ENCODE measurements around the gene NOL12.
A peak's percentile ranks its signal among the peaks of the same experiment; 100 is the strongest.

Gene NOL12

DNA sequence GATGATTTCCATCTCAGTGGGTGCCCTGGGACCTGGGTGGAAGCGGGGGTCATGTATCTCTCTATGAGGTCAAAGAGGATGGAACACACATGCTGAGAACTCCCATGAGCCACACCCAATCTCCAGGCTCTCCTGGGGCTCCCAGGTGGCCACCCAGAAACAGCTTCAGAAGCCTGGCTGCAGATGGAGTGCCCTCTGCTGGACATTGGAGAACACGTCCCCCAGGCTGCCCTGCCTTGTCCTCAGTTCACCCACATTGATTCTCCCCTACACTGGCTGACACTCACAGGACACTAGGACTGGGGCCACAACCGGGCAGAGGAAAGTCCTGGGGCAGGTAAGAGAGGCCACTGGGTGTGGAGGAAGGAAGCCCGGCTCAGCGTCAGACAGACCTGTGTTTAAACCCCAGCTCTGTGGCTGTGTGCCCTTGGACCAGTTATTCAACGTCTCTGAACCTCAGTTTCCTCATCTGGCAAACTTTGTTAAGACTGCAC, 4.5 kb upstream of the NOL12 start:
- H3F3A ChIP-seq (ENCODE audit: insufficient read depth, low read length): no peaks in the 10 kb centered on the region
- H3K36me3 ChIP-seq (ENCODE audit: insufficient read depth, low read length): no peaks in the 10 kb centered on the region; the same call in 1 of the 2 replicates
- H3K4me3 ChIP-seq (ENCODE audit: low read depth, low read length, poor library complexity, severe bottlenecking): no peak overlapping the region
- no peak overlapping the region for H3K9ac ChIP-seq (ENCODE audit: low read length)
- H3K27ac ChIP-seq (ENCODE audit: low read depth, low read length, poor library complexity, severe bottlenecking): no peak overlapping the region
- H2AFZ ChIP-seq (ENCODE audit: low read length): no peak overlapping the region
- H3K4me2 ChIP-seq (ENCODE audit: low read length): no peak overlapping the region
- peaks cover 1% of the 10 kb centered on the region for H3K79me2 ChIP-seq (ENCODE audit: insufficient read depth, low read length)
- no peaks in the 10 kb centered on the region for H4K20me1 ChIP-seq (ENCODE audit: insufficient read depth, low read length)
- TF ChIP-seq, protein P1, sequence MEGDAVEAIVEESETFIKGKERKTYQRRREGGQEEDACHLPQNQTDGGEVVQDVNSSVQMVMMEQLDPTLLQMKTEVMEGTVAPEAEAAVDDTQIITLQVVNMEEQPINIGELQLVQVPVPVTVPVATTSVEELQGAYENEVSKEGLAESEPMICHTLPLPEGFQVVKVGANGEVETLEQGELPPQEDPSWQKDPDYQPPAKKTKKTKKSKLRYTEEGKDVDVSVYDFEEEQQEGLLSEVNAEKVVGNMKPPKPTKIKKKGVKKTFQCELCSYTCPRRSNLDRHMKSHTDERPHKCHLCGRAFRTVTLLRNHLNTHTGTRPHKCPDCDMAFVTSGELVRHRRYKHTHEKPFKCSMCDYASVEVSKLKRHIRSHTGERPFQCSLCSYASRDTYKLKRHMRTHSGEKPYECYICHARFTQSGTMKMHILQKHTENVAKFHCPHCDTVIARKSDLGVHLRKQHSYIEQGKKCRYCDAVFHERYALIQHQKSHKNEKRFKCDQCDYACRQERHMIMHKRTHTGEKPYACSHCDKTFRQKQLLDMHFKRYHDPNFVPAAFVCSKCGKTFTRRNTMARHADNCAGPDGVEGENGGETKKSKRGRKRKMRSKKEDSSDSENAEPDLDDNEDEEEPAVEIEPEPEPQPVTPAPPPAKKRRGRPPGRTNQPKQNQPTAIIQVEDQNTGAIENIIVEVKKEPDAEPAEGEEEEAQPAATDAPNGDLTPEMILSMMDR (IDR thresholded peaks at IDR 0.05; ENCODE audit: low read length): peak; percentile 94
- TF ChIP-seq EZH2 (IDR thresholded peaks at IDR 0.05; ENCODE audit: borderline replicate concordance, low read length): no peak
- no peaks in the 10 kb centered on the region for H3K27me3 ChIP-seq (ENCODE audit: insufficient read depth, low read length)
- H3K9me3 ChIP-seq (ENCODE audit: low read length): no peaks in the 10 kb centered on the region
- peaks cover 33% of the 10 kb centered on the region for H3K4me1 ChIP-seq (ENCODE audit: insufficient read depth, low read length, severe bottlenecking)
- no peaks in the 10 kb centered on the region for H3K9me2 ChIP-seq (ENCODE audit: low read depth, low read length)

DNA sequence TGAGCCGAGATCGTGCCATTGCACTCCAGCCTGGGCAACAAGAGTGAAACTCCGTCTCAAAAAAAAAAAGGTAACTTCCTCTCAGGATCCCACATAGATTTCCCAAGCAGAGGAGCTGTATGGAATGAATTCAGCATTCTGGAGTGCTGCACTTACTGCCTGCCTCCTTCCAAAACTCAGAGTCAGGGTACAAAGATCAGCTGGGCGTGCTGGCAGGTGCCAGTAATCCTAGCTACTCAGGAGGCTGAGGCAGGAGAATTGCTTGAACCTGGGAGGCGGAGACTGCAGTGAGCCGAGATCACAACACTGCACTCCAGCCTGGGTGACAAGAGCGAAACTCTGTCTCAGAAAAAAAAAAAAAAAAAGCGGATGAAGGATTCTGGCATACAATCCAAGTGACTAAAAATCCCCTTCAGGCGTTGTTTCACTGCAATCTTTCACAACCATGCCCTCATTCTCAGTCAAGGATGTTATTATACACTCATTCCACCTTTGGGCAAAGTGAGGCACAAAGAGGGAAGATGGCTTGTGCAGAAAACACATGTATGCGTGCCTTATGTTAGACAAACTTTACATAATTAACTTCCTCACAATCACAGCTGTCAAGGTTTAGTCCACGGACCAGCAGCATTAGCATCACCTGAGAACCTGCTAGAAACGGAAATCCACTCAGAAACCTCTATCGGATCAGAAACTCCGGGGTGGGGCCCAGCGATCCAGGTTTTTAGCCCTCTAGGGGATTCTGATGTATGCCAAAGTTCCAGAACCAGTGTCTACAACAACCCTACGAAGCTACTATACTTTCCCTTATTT, 1.1 kb upstream of the NOL12 start:
- peaks cover 5% of the 10 kb centered on the region for H3K79me2 ChIP-seq (ENCODE audit: insufficient read depth, low read length)
- peak overlapping the region; percentile 89 for H2AFZ ChIP-seq (ENCODE audit: low read length)
- no peaks in the 10 kb centered on the region for H4K20me1 ChIP-seq (ENCODE audit: insufficient read depth, low read length)
- H3K9me2 ChIP-seq (ENCODE audit: low read depth, low read length): no peaks in the 10 kb centered on the region
- H3K4me1 ChIP-seq (ENCODE audit: insufficient read depth, low read length, severe bottlenecking): peaks cover 23% of the 10 kb centered on the region
- H3K9ac ChIP-seq (ENCODE audit: low read length): peak overlapping the region; percentile 32; the same call in 1 of the 2 replicates
- peak overlapping the region; percentile 97 for H3K4me2 ChIP-seq (ENCODE audit: low read length)
- H3K9me3 ChIP-seq (ENCODE audit: low read length): no peaks in the 10 kb centered on the region
- TF ChIP-seq, protein P1 (IDR thresholded peaks at IDR 0.05; ENCODE audit: low read length): no peak
- TF ChIP-seq EZH2 (IDR thresholded peaks at IDR 0.05; ENCODE audit: borderline replicate concordance, low read length): no peak
- no peaks in the 10 kb centered on the region for H3F3A ChIP-seq (ENCODE audit: insufficient read depth, low read length)
- peaks cover 18% of the 10 kb centered on the region for H3K36me3 ChIP-seq (ENCODE audit: insufficient read depth, low read length)
- no peak overlapping the region for H3K4me3 ChIP-seq (ENCODE audit: low read depth, low read length, poor library complexity, severe bottlenecking)
- peak overlapping the region; percentile 83 for H3K27ac ChIP-seq (ENCODE audit: low read depth, low read length, poor library complexity, severe bottlenecking)
- no peaks in the 10 kb centered on the region for H3K27me3 ChIP-seq (ENCODE audit: insufficient read depth, low read length)

DNA sequence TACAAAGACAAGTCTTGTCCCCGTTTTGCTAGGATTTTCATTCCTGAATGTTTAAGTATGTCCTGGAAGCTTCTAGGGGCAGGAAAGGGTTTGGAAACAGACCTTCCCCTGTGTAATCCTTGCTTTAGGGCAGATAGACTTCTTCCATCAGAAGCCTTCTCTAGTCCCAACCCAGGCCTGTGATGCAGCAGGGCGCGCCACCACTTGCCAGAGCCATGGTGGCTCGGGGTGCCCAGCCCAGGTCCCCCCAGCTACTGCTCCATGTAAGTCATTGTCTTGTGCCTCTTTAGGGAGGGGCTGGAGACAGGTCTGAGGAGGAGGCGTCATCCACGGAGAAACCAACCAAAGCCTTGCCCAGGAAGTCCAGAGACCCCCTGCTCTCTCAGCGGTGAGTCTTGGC, 4.3 kb downstream of the NOL12 start:
- Histone ChIP-seq H4K20me1 (ENCODE audit: insufficient read depth, low read length) (no peaks in the 10 kb centered on the region), H3K27ac (ENCODE audit: low read depth, low read length, poor library complexity, severe bottlenecking) (no peak overlapping the region), H3K9me3 (ENCODE audit: low read length) (no peaks in the 10 kb centered on the region), H3K36me3 (ENCODE audit: insufficient read depth, low read length) (peaks cover 55% of the 10 kb centered on the region), H3K9me2 (ENCODE audit: low read depth, low read length) (no peaks in the 10 kb centered on the region), H3K4me3 (ENCODE audit: low read depth, low read length, poor library complexity, severe bottlenecking) (no peak overlapping the region), H3F3A (ENCODE audit: insufficient read depth, low read length) (no peaks in the 10 kb centered on the region), H3K4me1 (ENCODE audit: insufficient read depth, low read length, severe bottlenecking) (peaks cover 14% of the 10 kb centered on the region), H3K4me2 (ENCODE audit: low read length) (no peak overlapping the region), H2AFZ (ENCODE audit: low read length) (no peak overlapping the region), H3K79me2 (ENCODE audit: insufficient read depth, low read length) (peaks cover 5% of the 10 kb centered on the region), H3K9ac (ENCODE audit: low read length) (no peak overlapping the region), H3K27me3 (ENCODE audit: insufficient read depth, low read length) (no peaks in the 10 kb centered on the region)
- TF ChIP-seq, protein P1 (IDR thresholded peaks at IDR 0.05; ENCODE audit: low read length): no peak
- no peak for TF ChIP-seq EZH2 (IDR thresholded peaks at IDR 0.05; ENCODE audit: borderline replicate concordance, low read length)
